G401 (cell line): Measurements from ENCODE around the gene OBSCN. TPM values are rescaled to one million over a fixed set of nuclear protein-coding genes. Genes with fewer than 3 reads are reported as not detected.
"Not testable (repeated sequence)": the region's sequence is repeated elsewhere in the genome, so short reads cannot be mapped to it uniquely, and the experiment has no call there.

Experiments used
- DNase-seq: peaks from one replicate; pipeline ENCODE4 v3.0.0-alpha.2; 2015; ENCODE audit warnings: low spot score
- in situ Hi-C: cut with HindIII; loops from 2 replicates; pipeline ENCODE4 v1.10.0; 2016; ENCODE audit warnings: low sequenced_read_pairs, mixed read lengths
- total RNA-seq: library from RNA; depleted of rRNA; stranded (reverse); fragments of >200 nt; shearing (Covaris generic); gene quantifications from 2 replicates; pipeline ENCODE4 v1.2.3, GENCODE V29; 2014

OBSCN gene
- total RNA-seq, 1 experiment from 2014 or later: 7.3 TPM

- in situ Hi-C loops: loop anchor here (10.0 kb wide), 1 partner anchor 58 kb away; no protein-coding TSS in a partner anchor
- no peak for DNase-seq
Measured at GRCh38 chr1:228182296-228183030, 25.4 kb upstream of the OBSCN start.

- in situ Hi-C loops: loop anchor here (10.0 kb wide), 1 partner anchor 59 kb away; no protein-coding TSS in a partner anchor
Measured at GRCh38 chr1:228184152-228184551, 23.7 kb upstream of the OBSCN start.

GRCh38 chr1:228185641-228185965 lies 22.2 kb upstream of the OBSCN start:
- in situ Hi-C loops: loop anchor here (10.0 kb wide), 1 partner anchor 61 kb away; no protein-coding TSS in a partner anchor

More at GRCh38 chr1:228184152-228184551, 23.7 kb upstream of the OBSCN start:
- DNase-seq: no peak

GRCh38 chr1:228188249-228188648 lies 19.6 kb upstream of the OBSCN start:
- not testable (repeated sequence) for DNase-seq
- in situ Hi-C loops: loop anchor here (10.0 kb wide), 1 partner anchor 63 kb away; no protein-coding TSS in a partner anchor

More at GRCh38 chr1:228185641-228185965, 22.2 kb upstream of the OBSCN start:
- no peak for DNase-seq

DNA sequence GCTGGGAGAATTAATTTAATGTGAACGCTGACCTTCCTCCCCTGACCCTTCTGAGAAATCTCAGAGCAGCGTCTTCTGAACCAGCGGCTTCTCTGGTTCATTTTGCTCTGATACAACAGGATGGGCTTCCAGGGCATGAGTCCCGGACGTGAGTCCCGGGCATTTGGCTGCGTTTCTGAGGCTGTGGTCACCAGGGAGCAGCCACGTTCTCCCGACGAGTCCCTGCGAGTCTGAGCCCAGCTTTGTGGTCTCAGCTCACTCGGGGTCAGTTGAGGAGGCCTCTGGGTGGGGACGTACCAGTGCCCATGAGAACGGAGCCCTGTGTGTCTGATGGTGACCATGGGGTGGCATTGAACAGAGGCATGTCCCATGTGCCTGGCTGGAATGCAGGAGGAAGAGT lies 17.7 kb upstream of the OBSCN start:
- in situ Hi-C loops: no loop called here
- no peak for DNase-seq

- in situ Hi-C loops: no loop called here
- DNase-seq: no peak
Measured at GRCh38 chr1:228190778-228191177, 17.1 kb upstream of the OBSCN start.

- in situ Hi-C loops: no loop called here
- no peak for DNase-seq
Measured at GRCh38 chr1:228194436-228194835, 13.4 kb upstream of the OBSCN start.

- DNase-seq: no peak
- in situ Hi-C loops: no loop called here
Measured at GRCh38 chr1:228194921-228195812, 12.7 kb upstream of the OBSCN start.

DNA sequence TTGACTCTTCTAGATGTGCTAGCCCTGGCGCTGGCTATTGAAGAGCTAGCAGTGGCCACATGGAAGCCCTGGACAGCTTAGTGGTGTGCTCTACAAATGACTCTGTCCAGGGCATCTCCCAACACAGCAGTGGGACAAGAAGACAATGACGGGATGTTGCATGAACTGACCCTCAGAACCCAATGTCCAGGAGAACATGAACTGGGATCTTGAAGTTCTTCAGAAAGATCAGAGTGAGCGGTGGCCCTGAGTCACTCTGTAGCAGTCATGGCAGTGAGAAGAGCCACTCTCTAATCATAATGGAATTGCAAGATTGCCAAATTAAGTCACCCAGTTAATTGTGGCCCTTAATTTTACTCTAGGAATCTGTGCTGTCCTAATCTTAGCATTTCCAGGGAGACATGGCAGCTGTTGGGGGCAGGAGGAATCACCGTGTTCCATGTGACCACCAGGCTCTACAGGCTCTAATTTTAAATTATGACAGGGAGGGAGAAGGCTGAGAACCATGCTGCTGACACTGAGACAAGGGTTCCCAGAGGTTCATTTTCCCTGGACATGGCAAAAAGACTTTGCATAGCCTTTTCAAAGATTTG lies 10.2 kb upstream of the OBSCN start:
- in situ Hi-C loops: no loop called here
- no peak for DNase-seq

- in situ Hi-C loops: no loop called here
- no peak for DNase-seq
Measured at GRCh38 chr1:228198977-228199590, 8.8 kb upstream of the OBSCN start.

GRCh38 chr1:228204958-228205357 lies 2.9 kb upstream of the OBSCN start:
- DNase-seq: no peak
- in situ Hi-C loops: no loop called here

- no peak for DNase-seq
- in situ Hi-C loops: no loop called here
Measured at GRCh38 chr1:228205526-228206436, 2.1 kb upstream of the OBSCN start.

DNA sequence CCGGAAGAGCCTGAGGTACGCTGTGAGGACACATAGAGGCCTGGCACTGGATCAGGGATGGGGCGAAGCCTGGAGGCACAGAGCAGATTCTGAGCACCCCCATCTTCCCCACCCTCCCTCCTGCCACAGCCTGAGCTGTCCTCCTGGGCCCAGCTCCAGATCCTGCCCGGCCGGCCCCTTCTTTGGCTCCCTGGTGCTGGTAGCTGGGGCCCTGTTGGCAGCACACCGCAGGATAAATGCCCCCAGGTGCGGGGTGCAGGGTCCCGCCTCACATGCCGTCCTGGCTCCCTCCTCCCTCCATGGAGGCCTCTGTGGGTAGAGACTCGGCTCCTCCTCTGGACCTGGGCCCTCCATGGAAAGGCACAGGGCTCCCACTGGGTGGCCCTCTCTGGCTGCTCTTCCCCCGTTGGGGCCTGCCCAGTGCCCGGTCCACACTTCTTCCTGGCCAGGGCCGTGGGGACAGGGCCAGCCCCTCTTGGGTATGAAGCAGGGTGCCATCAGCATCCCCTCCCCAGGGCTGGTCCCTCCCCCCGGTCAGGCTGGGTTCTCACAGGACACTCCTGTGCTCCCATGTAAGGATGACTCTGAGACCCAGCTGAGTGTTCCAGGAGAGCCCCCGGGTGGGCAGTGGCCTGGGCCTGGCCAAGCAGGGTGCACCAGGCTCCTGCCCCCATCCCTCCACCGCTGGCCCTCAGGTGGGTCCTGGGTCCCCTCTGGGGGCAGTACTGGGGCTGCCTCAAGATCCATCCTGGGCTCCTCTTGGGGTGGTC lies 1.1 kb upstream of the OBSCN start:
- in situ Hi-C loops: no loop called here
- no peak for DNase-seq

- in situ Hi-C loops: no loop called here
- DNase-seq: no peak
Measured at GRCh38 chr1:228207381-228207810, 448 bp upstream of the OBSCN start.

DNA sequence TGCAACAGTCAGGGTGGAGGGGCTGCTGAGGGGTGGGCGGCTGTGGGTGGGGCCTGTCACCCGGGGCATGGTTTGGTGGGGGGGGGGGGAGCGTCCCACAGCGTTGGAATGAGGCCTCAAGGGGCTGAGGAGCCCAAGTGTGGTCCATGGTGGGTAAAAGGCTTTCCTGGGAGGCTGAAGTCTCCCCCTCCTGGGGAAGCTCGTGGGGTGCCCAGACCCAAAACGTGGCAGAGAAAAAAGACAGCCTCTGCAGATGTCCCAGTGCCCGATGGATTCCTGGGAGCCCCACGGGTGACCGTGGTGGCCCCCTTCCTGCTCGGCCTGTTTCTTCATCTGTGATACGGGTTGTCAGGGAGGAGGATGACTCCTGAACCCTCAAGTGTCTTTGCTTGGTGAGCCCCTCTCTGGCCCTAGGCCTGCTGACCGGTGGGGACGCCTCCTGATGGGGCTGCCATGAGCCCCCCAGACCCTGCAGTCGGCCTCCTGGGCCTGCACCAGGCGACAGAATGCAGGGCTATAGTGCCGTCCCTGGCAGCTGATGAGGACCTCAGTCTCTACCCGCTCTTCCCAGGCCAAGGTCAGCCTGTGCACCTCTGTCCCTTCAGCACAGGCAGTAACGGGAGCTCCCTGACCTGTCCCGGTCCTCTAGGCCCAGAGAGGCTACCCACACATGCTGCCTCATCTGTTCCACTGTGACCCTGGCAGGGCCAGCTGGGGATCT lies 1.1 kb downstream of the OBSCN start:
- in situ Hi-C loops: no loop called here
- DNase-seq: no peak

GRCh38 chr1:228209657-228210056 lies 1.8 kb downstream of the OBSCN start:
- no peak for DNase-seq
- in situ Hi-C loops: no loop called here

DNA sequence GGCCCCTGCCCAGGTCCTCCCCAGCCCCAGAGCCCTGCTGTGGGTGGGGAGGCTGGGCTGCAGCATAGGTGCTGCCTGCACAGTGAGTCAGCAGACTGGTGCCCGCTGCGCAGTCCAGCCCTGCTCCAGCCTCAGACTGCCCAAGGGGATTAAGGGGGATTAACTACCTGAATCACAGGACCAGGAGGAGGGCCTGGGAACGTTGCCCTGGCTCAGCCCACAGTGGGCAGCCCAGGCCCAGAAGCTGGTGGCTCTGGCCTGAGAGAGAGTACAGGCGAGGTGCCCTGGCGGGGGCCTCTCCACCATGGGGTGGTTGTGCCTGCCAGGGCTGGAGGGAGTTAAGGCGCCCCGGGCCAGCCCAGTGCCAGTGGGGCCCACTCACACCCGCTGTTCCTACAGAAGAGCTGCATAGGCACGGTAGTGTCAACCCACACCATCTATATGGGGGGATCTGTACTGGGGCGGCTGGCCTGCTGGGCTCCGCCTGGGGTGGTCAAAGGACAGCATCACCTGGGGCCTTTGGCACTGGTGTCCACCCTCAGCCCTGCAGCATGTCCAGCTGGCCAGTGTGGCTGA lies 2.3 kb downstream of the OBSCN start:
- in situ Hi-C loops: no loop called here
- no peak for DNase-seq
